Heart left ventricle (tissue), 13 donors: ENCODE measurements around the gene SMKR1.

Source experiments
- POLR2A ChIP-seq, 2 donors: fragments of 450-650 bp; IDR thresholded peaks; one replicate each; pipeline ENCODE4 v1.6.1; 2017; ENCODE audit warnings: antibody characterized with exemption in 2 of 2, mild to moderate bottlenecking in 2 of 2, moderate library complexity in 2 of 2
- TF ChIP-seq, protein P1 (sequence below), 12 donors: fragments of 200-600 bp; sonication (generic) in 4 of 12; IDR thresholded peaks; one replicate each; pipeline versions ENCODE4 v1.5.0 to v1.8.0; 2018 to 2022; ENCODE audit warnings: antibody characterized with exemption in 12 of 12, mild to moderate bottlenecking in 5 of 12
- donor health status: ischemic (EF 13 %, LVEDD 7.1; RV severe dilation, severe dysfunction).
- donor health status: DM: no; HTN: yes; CAD: no.
- donor health status: DM: no; HTN: no; CAD: no.
- donor health status: ischemic (EF 25% LVEDD 6.9; RV normal size, moderate dysfunction).
- donor health status: ischemic (EF 25% LVEDD 5.7; RV mildly dilated, moderate dysfunction).
- donor health status: ischemic (EF 35%, LVEDD 5.7; RV mildly dilated, moderate dysfunction).
- donor health status: nonischemic (EF 11% LVEDD 7.7; RV severe dilation, severe dysfunction).
- donor health status: DM: yes; HTN: yes; CAD: no.
- donor health status: PGD.
- donor health status: ischemic (EF 29% LVEDD 5.4; RV normal size, mild dysfunction).
- donor health status: nonischemic (EF 23%, LVEDD 6.1; RV moderate dilation, normal function).

DNA sequence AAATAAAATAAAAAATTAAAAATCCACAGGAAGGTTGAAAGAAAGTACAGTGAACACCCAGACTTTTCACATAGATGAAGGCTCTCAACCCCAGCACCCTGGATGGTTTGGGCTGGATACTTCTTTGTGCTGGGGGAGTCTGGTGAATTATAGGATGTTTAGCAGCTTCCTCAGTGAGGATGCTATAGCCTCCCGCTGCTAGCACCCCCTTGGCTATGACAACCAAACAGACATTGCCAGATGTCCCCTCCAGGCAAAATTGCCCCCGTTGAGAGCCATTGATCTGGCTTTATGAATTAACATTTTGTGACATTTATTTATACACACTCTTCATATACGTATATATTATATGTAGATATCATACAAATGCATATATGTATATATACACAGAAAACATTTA lies 21.6 kb downstream of the SMKR1 start:
- TF ChIP-seq, protein P1, sequence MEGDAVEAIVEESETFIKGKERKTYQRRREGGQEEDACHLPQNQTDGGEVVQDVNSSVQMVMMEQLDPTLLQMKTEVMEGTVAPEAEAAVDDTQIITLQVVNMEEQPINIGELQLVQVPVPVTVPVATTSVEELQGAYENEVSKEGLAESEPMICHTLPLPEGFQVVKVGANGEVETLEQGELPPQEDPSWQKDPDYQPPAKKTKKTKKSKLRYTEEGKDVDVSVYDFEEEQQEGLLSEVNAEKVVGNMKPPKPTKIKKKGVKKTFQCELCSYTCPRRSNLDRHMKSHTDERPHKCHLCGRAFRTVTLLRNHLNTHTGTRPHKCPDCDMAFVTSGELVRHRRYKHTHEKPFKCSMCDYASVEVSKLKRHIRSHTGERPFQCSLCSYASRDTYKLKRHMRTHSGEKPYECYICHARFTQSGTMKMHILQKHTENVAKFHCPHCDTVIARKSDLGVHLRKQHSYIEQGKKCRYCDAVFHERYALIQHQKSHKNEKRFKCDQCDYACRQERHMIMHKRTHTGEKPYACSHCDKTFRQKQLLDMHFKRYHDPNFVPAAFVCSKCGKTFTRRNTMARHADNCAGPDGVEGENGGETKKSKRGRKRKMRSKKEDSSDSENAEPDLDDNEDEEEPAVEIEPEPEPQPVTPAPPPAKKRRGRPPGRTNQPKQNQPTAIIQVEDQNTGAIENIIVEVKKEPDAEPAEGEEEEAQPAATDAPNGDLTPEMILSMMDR (IDR thresholded peaks at IDR 0.05): no peak
- TF ChIP-seq POLR2A (IDR thresholded peaks at IDR 0.05): no peak
